NCI-H510A (cell line): Measurements from ENCODE around the gene SLC1A7.

Experiments
- DNase-seq: peaks from one replicate; lab custom pipeline; 2025; lab: John Stamatoyannopoulos, UW

SLC1A7 gene

DNA sequence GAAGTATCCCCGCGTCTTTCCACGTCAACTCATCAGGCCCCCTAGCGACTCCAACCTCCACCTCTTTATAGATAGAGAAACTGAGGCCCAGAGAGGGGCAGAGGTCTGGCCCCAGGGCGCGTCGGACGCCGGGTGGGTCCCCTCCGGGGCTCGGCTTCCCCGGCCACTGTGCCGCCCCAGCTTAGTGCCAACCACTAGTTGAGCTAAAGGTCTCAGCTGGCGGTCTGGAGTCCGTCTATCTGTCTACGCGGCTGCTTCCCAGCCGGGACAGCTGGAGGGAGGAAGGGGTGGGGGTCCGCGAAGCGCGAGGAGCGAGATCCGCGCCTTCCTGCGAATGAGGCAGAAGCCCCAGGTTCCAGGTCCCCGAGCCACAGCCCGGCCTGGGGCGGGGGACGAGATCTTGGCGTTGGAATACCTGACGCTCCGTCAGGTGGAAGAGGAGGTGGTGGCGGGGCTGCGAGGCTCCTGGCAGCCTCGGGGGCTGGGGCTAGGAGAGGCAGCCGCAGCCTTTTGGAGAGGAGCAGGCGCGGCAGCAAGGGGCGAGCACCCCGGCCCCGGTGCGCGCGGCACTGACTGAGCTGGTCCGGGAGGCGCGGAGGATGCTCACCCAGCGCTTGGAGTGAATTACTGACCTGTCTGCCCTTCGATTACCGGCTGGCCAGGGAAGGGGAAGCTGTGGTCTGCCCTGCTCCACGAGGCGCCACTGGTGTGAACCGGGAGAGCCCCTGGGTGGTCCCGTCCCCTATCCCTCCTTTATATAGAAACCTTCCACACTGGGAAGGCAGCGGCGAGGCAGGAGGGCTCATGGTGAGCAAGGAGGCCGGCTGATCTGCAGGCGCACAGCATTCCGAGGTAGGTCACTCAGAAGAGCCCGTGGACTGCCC lies 79.5 kb downstream of the SLC1A7 start:
- no peak for DNase-seq

- no peak for DNase-seq
Measured at GRCh38 chr1:53061859-53062707, 80.4 kb downstream of the SLC1A7 start, which contains the start of gene PODN. Gene PODN, plus strand, starts transcription at chr1:53062213. Its CDS starts 7,643 bp downstream, at chr1:53069856.

- DNase-seq, result no peak
Measured at GRCh38 chr1:53061123-53061858, 81.1 kb downstream of the SLC1A7 start.

DNA sequence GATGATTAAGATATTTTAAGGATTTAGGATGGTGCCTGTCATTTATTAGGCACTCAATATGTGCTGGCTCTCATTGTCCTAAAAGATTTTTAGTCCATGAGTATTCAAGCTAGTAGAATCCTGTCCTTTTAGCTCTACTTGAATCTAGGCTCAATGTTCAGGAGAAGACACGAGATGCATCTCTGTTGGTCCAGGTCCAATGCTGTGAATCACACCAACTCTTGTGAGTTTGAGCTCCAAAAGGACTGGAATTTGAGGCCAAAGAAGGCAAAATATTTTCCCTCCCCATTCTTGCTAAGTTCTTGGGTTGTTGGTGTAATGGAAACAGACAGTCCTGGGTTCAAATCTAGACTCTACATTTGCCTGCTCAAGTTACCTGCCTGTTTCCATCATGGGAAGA lies 81.9 kb downstream of the SLC1A7 start:
- DNase-seq, result no peak

GRCh38 chr1:53057127-53057526 lies 85.3 kb downstream of the SLC1A7 start:
- no peak for DNase-seq

- DNase-seq, result no peak
Measured at GRCh38 chr1:53051676-53052075, 90.8 kb downstream of the SLC1A7 start.

DNA sequence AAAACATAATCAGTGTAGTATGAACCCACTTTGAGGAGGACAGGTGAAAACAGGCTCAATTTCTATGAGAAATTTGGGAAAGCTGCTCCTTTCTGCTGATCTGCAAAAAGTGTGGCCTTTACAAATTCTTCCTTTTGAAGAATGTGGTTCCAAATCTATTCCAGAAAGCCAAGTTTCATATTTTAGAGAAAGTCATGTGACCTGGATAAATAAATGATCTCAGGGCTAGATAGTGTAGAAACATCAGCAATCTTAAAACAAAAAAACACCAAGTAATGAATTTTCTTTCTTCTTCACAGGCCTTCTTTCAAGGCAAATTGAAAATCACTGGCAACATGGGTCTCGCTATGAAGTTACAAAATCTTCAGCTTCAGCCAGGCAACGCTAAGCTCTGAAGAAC lies 92.1 kb downstream of the SLC1A7 start:
- DNase-seq, result no peak

DNA sequence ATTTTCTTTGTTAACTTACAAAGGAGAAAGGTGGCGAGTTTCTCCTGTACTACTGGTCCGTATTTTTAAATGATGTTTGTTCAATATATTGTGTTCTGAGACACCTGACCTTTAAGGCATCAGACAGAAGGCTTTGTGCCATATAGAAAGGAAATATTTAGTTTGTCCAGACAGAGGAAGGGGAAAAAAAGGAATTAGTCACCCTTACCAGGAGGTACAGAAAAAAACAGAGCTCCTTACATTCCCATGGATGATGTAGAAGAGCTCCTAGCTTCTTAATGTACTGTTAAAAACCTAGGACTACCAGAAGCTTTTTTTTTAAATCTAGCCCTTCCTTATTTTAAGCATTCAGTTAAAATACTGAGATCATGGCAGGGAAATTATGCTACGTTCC lies 92.9 kb downstream of the SLC1A7 start:
- DNase-seq, result no peak

- DNase-seq, result no peak
Measured at GRCh38 chr1:53048960-53049573, 93.4 kb downstream of the SLC1A7 start.

GRCh38 chr1:53047737-53048736 lies 94.4 kb downstream of the SLC1A7 start:
- no peak for DNase-seq

GRCh38 chr1:53046930-53047329 lies 95.5 kb downstream of the SLC1A7 start:
- DNase-seq, result no peak

DNA sequence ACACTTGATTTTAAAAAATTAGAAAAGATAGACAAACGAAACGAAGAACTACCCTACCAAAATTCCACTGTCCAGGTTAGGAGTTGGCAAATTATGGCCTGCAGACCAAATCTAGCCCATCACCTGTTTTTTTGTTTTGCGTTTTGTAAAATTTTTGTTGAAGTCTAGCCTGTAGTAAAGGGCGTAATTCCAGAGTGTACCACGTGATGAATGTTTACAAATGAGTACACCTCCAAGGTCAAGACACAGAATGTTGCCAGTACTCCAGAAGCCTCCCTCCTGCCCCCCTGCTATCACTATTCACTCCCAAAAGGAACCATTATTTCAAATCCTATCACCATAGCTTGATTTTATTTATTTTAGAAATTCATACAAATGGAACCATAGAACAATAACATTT lies 97.5 kb downstream of the SLC1A7 start:
- no peak for DNase-seq

DNA sequence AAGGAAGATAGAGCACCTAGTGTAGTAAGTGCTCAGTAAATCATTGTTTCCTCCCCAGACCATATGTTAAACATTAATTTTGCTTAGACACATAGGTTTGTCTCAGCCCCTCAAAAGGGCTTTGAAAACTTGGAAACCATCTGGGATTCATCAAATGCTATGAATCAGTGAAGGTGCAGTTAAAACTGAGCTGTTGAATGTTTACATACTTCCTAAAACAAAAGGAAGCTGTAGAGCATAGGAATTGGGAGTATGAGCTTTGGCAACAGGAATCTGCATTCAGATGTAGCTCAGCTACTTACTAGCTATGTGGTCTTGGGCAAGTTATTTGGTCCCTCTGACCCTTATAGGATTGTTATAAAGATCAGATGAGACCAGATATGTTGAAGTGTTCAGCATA lies 99.2 kb downstream of the SLC1A7 start:
- DNase-seq, result no peak

DNA sequence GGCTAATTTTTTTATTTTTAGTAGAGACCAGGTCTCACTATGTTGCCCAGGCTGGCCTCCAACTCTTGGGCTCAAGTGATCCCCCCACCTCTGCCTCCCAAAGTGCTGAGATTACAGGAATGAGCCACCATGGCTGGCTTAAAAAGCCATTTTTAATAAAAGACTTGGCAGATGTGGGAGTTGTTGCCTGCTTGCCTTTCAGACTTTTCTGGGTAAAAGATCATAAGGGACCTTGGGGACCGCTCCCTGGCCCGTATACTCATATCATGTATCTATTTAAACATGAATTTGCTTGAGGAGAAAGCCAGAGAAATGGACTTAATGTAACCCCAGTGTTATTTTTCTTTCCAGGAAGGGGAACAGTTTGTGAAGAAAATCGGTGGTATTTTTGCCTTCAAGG lies 103.9 kb downstream of the SLC1A7 start:
- no peak for DNase-seq
